ENCODE results near the gene NPTXR. TPM values are rescaled to one million over a fixed set of nuclear protein-coding genes. Genes with fewer than 3 reads are reported as not detected.

NPTXR gene
- total and polyA plus RNA-seq, 8 donors: 0.46 to 19.6 (median 2.3) TPM

DNA sequence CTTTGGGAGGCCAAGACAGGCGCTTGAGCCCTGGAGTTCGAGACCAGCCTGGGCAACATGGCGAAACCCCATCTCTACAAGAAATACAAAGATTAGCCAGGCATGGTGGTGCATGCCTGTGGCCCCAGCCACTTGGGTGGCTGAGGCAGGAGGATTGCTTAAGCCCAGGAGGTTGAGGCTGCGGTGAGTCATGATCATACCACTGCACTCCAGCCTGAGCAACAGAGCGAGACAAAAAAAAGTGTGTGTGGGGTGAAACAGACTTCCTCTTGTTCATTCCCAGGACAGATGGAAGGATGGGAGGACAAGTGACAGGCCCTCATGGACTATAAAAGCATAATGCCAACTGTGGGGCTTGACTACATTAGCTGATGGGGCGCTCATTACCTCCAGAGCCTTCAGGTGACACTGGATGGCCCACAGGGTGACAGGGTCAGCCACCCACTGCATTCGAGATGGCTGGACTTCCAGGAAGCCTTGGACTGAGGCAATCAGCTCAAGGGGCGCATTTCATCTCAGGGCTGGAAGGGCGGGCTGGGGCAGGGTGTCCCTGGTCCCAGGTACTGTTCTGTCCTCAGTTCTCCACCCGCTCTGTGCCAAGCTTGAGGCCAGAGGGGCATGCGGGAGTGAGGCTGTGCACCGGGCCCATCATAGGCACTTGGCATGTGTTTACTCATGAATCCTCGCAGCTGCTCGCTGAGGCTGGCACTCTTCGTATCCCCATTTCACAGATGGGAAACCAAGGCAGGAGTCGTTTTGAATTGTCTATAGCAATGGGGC lies 12.5 kb downstream of the NPTXR start:
- Histone ChIP-seq H3K4me3 (no peak overlapping the region), H3K36me3 (peaks cover 0 to 11% (median 2%) of the 10 kb centered on the region in 4 donors), H3K27ac (no peak overlapping the region), H3K9me3 (no peaks in the 10 kb centered on the region), H3K27me3 (peaks cover 0 to 4% (median 0%) of the 10 kb centered on the region in 3 donors), H3K4me1 (no peaks in the 10 kb centered on the region)
- intact Hi-C loops (cut with DNase I; ENCODE audit: low total_unique reads): no loop called here
- DNase-seq: no peak
- TF ChIP-seq, protein P1, sequence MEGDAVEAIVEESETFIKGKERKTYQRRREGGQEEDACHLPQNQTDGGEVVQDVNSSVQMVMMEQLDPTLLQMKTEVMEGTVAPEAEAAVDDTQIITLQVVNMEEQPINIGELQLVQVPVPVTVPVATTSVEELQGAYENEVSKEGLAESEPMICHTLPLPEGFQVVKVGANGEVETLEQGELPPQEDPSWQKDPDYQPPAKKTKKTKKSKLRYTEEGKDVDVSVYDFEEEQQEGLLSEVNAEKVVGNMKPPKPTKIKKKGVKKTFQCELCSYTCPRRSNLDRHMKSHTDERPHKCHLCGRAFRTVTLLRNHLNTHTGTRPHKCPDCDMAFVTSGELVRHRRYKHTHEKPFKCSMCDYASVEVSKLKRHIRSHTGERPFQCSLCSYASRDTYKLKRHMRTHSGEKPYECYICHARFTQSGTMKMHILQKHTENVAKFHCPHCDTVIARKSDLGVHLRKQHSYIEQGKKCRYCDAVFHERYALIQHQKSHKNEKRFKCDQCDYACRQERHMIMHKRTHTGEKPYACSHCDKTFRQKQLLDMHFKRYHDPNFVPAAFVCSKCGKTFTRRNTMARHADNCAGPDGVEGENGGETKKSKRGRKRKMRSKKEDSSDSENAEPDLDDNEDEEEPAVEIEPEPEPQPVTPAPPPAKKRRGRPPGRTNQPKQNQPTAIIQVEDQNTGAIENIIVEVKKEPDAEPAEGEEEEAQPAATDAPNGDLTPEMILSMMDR (IDR thresholded peaks at IDR 0.05): no peak
- TF ChIP-seq EP300 (IDR thresholded peaks at IDR 0.05): no peak
- no peak for TF ChIP-seq POLR2A (IDR thresholded peaks at IDR 0.05)
- no peak for TF ChIP-seq POLR2AphosphoS5 (IDR thresholded peaks at IDR 0.05)
- 86 to 92% (median 92%) methylated on average over 12 to 16 of the region's 16 CpGs for WGBS, 5 donors

DNA sequence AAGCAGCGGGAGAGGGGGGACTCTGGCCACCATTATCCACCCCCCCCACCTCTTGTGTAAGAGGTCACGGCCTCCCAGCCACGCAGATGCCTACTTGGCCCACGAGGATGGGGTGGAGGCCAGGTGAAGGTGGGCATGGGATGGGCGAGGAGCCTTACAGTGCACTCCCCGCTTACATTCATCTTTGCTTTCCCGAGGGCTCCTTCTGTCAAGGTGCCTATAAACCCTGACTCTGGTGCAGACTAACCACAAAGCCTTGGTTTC lies 13.1 kb downstream of the NPTXR start:
- Histone ChIP-seq H3K4me3 (no peak overlapping the region), H3K36me3 (peaks cover 0 to 15% (median 3%) of the 10 kb centered on the region in 4 donors), H3K27ac (no peak overlapping the region), H3K9me3 (no peaks in the 10 kb centered on the region), H3K27me3 (peaks cover 0 to 4% (median 0%) of the 10 kb centered on the region in 3 donors), H3K4me1 (no peaks in the 10 kb centered on the region)
- DNase-seq: no peak
- no peak for TF ChIP-seq EP300 (IDR thresholded peaks at IDR 0.05)
- TF ChIP-seq, protein P1 (IDR thresholded peaks at IDR 0.05): no peak
- TF ChIP-seq POLR2A (IDR thresholded peaks at IDR 0.05): no peak
- TF ChIP-seq POLR2AphosphoS5 (IDR thresholded peaks at IDR 0.05): no peak
- intact Hi-C loops (cut with DNase I; ENCODE audit: low total_unique reads): no loop called here
- WGBS, 5 donors: 71 to 75% (median 74%) methylated on average over 6 to 7 of the region's 7 CpGs

DNA sequence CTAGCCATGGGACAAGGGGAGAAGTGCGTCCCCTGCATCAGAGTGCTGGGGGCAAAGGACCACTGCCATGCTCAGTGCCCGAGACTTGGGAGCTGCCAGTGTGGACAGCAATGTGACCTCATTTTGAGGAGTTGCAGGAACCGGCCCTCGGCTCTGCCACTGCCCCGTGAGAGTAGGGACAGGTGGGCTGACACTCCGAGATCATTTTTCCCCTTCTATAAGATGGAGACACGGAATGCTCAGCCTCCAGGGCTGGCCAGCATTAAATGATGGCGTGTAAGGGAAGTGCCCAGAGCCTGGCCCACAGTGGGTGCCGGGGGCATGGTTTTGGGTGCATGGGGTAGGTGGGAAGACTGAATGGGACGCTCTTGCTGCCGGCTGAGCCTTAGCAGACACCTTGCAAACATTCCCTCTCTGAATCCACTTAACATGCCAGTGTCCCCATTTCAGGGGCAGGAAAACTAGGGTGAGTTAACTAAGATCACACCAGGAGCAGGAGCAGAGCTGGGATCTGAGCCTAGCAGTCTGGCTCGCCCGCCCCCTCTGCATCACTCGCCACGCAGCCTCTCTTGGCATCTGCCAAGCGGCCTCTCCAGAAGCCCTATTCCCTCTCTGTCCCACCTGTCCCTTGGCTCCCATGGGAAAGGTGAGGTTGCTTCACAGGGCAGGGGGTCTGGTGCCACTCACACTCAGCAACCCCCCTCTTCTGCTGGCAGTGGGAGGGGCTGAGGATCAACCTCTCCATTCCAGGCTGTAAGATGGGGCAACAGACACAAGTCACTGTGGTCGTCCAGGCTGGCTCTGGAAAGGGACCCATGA lies 13.6 kb downstream of the NPTXR start:
- Histone ChIP-seq H3K36me3 (peaks cover 0 to 15% (median 3%) of the 10 kb centered on the region in 4 donors), H3K9me3 (no peaks in the 10 kb centered on the region), H3K27ac (no peak overlapping the region), H3K4me1 (no peaks in the 10 kb centered on the region), H3K27me3 (no peaks in the 10 kb centered on the region), H3K4me3 (no peak overlapping the region)
- intact Hi-C loops (cut with DNase I; ENCODE audit: low total_unique reads): no loop called here
- 84 to 90% (median 87%) methylated on average over 10 to 17 of the region's 17 CpGs for WGBS, 5 donors
- DNase-seq: no peak
- no peak for TF ChIP-seq POLR2A (IDR thresholded peaks at IDR 0.05)

DNA sequence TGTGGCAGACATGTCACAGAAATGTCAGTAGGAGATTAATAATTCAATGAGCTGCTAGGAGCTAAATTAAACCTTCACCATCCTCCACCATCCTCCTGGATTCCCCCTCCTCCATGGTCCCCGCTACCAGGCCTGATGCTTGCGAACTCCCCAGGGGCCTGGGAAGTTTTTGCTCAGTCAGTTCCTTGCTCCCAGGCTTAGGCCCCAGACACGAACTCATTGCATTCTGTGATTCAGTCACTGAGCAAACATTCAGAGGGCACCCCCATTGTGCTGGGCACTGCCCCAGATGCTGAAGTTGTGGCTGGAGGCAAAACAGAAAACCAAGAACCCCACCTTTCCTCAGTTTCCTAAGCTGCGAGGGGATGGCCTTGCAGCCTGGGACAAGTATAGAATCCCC lies 14.3 kb downstream of the NPTXR start:
- Histone ChIP-seq H3K36me3 (peaks cover 0 to 15% (median 3%) of the 10 kb centered on the region in 4 donors), H3K4me1 (no peaks in the 10 kb centered on the region), H3K27me3 (no peaks in the 10 kb centered on the region), H3K27ac (no peak overlapping the region), H3K4me3 (no peak overlapping the region), H3K9me3 (no peaks in the 10 kb centered on the region)
- no peak for DNase-seq
- TF ChIP-seq EP300 (IDR thresholded peaks at IDR 0.05) (no peak), POLR2AphosphoS5 (IDR thresholded peaks at IDR 0.05) (no peak), POLR2A (IDR thresholded peaks at IDR 0.05) (no peak)
- TF ChIP-seq, protein P1 (IDR thresholded peaks at IDR 0.05): no peak
- WGBS, 5 donors: 78 to 83% (median 80%) methylated on average over 4 of the region's 4 CpGs
- intact Hi-C loops (cut with DNase I; ENCODE audit: low total_unique reads): no loop called here
